ENCODE results near the gene ATXN3L.
A peak's percentile ranks its signal among the peaks of the same experiment; 100 is the strongest.

ATXN3L gene

DNA sequence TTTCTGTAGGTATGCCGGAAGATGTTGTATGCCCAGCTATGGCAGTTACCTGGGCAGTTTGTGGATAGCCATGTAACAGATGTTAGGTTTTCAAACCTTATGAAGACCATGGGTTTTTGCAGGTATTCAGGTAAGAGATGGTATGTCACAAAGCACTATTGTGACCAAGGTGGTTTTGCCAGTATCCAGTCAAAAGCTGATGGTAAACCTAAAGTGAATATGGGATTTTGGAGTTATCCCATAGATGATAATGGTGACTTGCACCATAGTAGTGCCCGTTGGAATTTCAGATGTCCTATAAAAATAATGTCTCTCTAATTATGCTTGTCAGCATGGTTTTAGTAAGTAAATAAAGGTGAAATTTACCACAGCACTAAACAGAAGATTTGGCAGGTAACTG is at the start of gene ATXN3L:
TSS of gene ATXN3L (minus strand) at position 101 of the 400 bp plus-strand sequence. CDS start 119 bp downstream, outside the sequence.
- DNase-seq (ENCODE audit: low spot score): no peak

DNA sequence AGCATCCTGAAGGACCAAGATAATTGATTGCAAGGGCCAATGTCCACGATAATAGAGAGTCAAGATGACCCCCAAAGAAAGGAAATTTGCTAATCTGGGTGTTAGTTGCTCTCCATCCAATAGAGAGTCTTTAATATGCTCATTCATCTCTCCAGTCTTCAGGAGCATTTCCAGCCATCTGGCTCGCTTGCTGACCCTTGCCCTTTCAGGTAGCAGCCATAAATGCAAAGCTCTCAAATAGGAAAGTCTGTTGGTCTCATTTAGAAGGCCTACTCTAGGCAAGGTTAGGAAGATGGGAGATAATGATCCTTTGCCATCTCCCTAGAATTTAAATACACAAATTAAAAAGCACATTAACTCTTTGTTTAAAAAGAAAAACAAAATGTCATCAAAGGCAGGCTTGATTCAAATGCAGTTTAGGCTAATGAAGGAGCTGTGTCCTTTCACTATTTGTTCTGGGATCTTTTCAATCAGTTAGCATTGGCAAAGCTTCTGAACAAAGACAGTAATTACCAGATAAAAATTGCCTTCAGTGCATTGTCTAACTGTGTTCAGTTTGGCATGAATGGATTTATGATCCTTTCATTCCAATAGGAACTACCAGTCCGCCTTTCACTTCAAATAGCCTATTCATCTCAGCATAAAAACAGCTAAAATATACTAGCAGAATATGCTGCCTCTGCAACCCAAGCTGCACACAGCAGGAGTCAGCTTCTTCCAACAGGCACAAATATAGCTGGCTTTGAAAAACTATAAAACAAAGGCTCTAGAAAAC is 49.6 kb upstream of the ATXN3L start:
- no peak for DNase-seq (ENCODE audit: low spot score)

DNA sequence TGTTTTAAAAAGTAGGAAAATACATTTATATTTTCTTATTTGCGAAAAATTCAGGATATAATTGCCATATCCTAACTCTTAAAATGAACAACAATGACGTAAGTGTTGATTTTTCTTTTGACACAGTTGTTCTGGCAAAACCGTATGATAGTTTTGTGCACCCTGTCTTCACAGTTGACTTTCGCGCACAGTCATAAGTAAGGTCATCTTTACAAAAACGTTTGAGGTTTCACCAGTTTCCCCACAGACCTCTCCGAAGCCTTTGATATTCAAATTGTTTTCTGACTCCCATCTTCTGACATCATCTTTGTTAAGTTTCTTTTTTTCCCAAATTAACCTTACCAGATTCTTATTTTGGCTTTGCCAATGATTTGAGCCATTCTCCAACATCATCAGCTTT is 48.1 kb upstream of the ATXN3L start:
- DNase-seq (ENCODE audit: low spot score): no peak

DNA sequence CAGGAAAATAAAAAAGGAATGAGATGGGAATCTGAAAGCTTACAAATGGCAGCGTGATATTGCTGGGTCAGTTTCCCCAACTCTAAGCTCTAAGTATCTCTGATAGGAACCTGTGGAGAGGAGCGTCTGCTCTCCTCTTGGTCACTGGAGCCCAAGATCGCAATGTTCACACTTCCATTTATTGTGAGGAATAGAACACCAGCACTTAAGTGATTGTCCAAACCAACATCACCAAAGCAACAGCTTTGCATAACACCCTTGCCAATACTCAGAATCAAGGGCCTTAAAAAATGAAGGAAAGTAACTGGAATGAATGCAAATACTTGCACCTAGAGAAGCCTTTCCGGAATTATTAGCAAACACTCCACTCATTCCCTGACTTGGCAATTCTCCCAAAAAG is 46.8 kb upstream of the ATXN3L start:
- no peak for DNase-seq (ENCODE audit: low spot score)

DNA sequence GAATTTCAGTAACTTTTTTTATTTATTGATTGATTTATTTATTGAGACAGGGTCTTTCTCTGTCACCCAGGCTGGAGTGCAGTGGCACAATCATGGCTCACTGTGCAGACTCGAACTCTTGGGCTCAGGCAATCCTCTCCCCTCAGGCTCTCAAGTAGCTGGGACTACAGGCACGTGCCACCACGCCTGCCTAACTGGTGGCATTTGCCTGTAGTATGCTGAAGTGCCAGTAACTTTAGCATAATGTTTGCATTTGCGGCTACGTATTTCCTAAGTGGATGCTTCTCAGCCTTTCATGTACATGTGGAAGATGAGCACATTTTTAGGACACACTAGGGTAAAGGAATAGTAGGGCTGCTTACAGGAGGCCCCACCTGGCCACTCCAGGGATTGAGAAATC is 45.3 kb upstream of the ATXN3L start:
- DNase-seq (ENCODE audit: low spot score): no peak

DNA sequence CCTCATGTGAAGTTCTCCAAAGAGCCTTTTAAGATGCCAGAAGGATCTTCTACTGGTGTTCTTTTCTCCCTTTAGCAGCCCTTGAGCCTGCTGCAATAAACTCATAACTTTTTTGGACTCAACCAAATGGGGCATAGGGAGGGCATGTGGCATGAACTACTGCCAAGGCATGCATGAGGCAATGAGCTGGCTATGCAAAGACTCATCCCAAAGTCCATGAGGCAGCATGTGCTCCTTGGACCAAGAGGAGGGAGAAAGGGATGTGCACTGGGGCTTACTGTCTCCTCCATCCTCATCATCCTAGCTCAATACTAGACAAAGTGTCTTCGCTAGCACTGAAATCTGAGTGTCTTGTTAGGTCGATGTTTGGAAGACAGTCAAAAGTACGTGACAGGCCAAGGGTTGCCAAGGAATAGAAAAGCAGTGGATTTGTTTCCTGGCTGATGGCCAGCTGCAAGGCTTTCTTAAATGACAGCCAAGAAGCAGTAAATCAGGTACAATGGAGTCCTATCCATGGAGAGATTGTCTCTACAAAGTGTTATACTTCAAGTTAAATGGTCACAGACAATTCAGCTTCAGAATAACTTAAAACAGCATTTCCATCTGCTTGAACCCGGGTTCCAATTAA is 44.5 kb upstream of the ATXN3L start:
- peak; percentile 15 for DNase-seq (ENCODE audit: low spot score)

DNA sequence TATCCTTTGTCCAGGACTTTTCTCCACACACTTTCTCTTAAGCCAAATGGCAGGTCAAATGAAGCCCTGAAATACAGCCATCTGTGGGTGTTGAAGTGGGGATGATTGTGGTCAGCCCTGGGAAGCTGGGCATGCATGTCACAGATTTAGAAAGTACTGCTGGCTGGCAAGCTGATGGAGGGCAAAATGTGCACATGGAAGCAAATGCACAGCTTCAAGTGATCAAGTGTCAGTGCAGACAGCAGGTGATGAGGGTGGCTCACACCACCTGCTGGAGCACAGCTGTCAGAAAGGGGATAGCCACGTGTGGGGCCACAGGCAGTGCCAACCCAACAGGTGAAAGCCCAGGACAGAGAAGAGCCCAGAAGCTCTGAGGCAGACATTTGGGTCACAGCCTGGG is 40.3 kb upstream of the ATXN3L start:
- no peak for DNase-seq (ENCODE audit: low spot score)

DNA sequence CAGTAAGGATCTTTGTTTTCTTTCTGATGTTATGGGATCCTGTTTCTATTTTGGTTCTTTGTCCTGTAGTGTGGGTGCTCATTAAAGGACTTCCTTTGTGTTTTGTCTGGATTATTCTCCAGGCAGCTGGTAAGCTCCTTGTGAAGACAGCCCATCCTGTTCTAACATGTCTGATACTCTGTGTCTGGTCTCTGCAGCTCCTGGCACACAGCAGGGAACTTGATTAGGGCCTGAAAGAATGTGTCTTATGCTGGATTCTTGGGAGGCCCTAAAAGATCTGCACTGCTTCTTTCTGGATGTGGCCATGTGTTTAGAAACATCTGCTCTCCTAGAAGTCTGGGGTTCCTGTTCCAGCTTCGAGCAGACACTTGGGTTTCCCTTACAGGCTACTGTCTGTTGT is 38.1 kb upstream of the ATXN3L start:
- DNase-seq (ENCODE audit: low spot score): peak; percentile 23

DNA sequence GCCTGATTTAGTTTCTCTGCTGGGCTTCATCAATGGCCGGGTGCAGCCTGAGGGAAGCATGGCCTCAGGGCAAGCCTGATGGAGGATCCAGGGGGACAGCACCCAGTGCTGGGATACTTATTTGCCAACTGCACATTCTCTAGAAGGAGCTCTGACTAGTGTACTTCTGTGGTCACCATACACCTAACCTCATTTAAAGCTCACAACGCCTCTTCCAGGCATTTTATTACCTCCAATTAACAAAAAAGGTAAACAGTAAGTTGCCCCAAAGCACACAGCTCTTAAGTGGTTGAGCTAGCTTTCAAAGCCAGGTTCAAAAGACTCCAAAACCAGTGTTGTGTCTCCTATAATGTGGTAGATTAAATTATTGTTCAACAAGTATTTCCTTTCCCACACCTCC is 26.8 kb upstream of the ATXN3L start:
- DNase-seq (ENCODE audit: low spot score): no peak

DNA sequence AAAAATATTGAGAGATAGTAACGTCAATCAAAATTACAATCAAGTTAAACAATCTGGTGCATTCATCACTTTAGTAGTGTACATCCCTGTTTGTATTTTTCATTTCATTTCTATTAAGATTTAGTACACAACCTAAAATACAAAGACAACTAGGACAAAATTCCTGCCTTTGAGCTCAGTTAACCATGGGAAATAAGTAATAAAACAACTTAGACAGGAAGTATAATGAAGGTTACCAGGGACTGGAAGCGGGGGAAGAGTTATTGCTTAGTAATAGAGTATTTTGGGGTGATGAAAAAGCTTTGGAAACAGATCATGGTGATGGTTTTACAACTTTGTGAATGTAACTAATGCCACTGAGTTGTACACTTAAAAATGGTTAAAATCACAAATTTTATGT is 25.6 kb upstream of the ATXN3L start:
- DNase-seq (ENCODE audit: low spot score): no peak

DNA sequence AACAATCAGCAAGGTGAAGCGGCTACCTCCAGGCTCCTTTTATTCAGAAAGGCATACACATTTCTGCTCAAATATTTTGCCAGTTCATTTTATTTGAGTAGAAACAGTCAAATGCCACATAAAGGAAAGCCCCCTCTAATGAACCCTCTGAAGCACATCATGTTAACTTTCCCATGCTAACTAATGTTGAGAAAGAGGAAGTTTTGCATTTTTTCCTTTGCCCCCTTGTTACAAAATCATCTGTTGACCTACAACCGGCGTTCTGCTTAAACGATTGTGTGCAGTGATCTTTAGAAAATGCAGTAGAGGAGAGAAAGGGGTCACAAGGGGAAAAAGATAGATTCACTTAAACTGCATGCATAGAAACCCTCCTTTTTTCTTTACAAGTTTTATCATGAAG is 25.2 kb upstream of the ATXN3L start:
- no peak for DNase-seq (ENCODE audit: low spot score)

DNA sequence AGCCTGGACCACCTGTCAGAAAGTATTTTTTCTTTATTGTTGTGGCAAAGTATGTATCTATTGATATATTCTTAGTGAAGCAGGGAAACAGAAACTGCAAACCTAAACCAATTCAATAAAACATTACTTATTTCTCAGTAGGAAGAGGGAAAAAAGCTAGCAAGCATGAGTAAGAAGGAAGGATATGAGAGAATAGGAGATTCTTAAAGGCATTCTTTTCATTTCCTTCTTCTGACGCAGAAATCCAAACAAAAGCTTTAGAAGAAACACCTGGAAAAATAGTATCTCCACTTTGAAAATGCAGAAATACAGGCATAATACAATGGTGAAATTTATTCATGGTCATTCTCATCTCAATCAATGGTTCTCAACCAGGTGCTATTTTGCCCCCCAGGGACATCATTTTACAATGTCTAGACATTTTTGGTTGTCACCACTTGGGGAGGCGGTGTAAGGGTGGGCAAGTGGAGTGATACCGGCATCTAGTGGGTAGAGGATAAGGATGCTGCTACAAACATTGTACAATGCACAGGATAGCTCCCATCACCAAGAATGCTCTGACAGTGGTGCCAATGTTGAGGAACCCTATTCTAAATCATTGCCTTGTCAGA is 21.7 kb upstream of the ATXN3L start:
- no peak for DNase-seq (ENCODE audit: low spot score)

DNA sequence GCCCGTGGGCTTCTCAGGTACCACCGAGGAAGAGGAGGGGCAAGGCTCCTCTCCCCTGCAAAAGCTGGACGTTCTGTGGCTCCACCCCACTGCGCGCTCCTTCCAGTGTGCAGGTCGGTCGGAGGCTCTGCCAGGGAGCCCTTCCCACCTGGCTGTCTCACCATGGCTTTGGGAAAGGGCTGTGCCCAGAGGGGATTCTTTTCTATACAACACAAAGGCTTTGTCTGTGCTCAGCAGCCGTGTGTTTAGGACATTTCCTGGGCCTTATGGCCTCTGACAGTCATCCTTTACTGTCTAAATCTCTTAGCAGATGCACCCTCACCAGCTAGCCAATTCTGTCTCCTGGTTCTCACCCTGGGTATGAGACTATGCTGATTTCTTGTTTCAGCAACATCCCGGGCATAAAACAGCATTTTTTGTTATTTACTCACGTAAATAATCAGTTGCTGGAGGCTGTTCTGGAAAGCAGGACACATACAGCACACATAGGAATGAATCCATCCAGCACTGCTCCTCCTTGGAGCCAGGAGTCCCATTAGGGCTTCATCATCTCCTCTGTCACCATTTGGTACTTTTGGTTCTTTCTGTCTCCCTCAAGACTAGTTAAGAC is 20.4 kb upstream of the ATXN3L start:
- peak; percentile 42 for DNase-seq (ENCODE audit: low spot score)

DNA sequence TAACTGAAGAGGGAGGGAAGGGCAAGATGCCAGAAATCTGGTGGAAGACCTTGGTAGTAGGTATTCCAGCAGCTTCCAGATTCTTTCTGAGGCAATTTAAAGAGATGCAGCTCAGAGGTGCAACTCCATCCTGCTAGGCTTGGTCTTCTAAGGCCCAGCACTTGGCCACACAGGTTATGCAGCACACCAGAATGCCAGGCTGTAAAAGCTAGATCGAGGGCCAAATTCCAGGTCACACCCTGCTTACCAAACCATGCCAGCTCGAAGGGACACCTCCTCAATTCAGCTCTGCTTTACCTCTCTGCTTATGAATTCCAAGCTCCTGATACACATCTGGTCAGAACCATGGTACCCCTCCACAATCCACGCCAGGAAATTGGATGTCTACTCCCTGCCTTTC is 19.8 kb upstream of the ATXN3L start:
- no peak for DNase-seq (ENCODE audit: low spot score)

DNA sequence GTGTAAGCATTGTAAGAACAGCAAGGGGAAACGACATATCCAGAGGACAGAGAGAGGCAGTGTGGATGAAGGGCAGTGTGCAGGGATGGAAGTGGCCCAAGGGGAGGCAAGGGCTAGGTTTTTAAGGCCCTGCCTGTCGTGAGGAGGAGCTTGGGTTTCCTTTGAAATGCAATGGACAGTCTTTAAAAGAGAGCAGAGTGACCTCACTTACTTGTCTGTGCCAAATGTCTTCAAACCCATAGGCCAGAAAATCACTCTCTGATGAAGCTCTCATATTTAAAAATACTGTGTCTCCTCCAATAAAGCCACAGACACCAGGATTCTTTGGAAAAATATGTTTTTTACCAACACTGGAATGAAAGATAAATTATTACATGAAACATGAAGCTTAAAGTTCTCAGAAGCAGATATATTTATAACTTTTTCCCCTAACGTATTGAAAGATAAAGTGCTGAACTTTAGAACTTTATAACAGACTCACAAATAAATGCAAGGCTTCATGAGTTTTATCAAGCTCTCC is 19.2 kb upstream of the ATXN3L start:
- peak; percentile 5 for DNase-seq (ENCODE audit: low spot score)

DNA sequence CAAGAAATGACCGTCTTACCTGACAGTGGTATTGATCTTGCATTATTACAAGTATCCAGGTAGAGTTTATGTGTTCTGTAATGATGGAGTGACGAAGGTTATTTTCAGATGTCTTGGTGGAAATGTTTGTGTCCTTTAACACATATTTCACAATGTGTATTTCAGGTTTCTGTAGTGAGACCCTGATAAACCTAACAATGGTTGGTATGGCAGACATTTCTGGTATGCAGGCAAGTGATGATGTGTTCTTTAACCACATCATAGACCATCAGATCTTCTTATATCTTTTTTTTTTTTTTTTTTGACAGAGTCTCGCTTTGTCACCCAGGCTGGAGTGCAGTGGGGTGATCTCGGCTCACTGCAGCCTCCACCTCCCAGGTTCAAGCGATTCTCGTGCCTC is 14.6 kb upstream of the ATXN3L start:
- no peak for DNase-seq (ENCODE audit: low spot score)

DNA sequence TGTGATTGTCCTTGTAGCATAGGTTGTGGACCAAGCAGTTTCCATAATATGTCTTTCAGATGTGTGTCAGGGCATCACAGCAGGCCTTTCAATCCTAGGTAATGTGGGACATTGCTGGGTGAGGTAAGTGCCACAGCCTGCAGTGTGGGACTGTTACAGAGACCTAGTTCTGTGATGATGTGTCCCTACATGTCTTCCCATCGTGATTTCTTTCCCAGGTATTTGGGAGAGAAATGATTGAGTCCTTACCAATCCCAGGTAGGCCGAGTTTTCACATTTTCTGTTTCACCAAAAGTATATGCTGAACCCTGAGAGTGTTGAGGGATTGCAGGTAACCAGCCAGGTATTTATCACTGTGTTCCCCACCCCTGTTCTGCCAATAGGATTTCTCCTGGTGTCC is 10.6 kb upstream of the ATXN3L start:
- no peak for DNase-seq (ENCODE audit: low spot score)

DNA sequence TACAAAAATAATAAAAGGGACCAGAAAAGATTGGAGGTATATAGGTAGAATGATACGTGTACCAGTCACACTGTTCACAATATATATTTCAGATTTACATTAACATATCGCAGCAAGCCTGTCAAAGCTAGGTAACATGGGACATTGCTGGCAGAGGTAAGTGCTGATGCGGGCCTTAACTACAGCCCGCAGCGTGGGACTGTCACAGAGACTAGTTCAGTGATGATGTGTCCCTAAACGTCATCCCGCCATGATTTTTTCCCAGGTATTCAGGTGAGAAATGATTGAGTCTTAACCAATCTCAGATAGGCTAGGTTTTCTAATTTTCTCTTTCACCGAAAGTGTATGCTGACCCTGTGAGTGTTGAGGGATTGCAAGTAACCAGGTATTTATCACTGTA is 7.8 kb upstream of the ATXN3L start:
- DNase-seq (ENCODE audit: low spot score): no peak

DNA sequence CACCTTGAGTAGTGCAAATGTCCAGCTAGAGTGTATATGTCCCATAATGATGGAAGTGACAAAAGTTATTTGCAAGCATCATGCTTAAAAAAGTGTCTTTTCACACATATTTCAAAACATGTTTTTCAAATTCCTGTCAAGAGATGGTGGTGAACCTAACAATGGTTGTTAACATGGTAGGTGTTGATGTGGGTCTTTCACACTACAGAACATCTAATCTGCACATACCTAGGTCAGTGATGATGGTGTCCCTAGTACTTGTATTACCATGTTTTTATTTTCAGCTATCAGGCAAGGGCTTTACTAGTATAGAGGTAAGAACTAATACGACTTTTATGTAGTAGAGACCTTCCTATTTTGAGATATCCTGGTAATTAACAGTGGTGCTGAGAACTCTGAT is 3.4 kb upstream of the ATXN3L start:
- no peak for DNase-seq (ENCODE audit: low spot score)

DNA sequence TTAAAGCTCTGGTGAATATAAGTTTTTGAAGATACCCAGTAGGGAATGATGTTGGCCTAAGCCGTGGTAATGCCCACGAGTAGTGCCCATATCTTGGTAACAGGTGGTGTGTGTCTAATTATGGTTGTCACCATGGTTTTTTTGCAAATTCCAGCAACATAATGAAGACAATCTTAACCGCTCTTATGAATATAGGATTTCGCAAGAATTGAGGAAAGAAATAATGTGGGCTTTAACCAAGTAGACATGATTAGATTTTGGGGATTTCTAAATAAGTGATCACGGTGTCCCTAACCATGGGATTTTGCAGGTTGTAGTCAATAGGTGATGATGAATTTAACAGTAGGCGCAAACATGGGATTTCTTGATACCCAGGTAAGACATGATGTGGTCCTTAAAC is 2.5 kb downstream of the ATXN3L start:
- DNase-seq (ENCODE audit: low spot score): no peak

DNA sequence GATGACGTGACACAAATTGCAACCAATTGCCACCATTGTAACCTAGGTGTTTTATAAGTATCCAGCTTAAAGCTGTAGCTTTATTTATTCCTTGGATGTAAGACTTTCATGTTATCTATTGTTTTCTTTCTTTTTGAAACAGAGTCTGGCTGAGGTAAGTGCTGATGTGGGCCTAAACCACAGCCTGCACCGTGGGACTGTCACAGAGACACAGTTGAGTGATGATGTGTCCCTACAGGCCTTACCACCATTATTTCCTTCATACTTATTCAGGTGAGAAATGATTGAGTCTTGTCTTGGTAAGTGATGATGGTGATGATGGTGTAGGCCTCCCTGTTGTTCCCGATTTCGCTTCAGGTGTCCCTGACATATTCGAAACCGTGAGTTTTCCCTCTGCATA is 8.3 kb downstream of the ATXN3L start:
- DNase-seq (ENCODE audit: low spot score): no peak

DNA sequence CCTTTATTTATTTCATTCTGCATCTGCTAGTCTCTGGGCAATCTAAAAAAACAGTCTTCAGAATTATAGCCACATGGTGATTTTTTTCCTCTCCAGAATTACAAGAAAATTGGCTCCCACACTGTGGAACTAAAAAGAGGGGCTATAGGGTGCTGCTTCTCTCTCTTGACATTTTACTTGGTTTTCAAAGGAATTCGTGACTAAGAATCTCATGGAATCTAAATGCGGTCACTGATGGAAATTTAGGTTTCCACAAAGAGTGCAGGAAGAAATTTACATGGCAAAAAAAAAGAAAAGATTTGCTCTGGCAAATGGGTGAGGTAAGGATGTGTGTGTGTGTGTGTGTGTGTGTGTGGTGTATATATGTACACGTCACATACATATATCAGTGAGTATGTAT is 10.2 kb downstream of the ATXN3L start:
- no peak for DNase-seq (ENCODE audit: low spot score)

DNA sequence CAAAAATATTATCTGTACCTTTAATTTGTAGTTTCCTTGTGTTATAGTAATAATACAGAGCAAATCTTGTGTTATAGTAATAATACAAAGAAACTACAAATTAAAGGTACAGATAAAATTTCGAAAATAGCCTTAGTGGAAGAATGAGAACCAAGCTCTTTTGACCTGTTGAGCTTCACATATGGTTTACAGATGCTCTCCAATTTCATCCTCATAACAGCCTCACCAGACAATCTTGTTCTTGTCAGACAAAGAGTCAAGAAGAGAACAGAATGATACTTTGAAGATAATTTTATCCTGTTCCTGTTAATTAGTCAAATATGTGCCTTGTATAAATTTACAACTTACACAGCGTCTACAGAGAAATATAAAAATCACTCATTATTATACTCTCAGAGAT is 12.8 kb downstream of the ATXN3L start:
- DNase-seq (ENCODE audit: low spot score): no peak

Data from AG20443 (cell line).